NCI-H345 (cell line): Measurements from ENCODE around the gene CDCA4.
A peak's percentile ranks its signal among the peaks of the same experiment; 100 is the strongest.
"Not testable (repeated sequence)": the region's sequence is repeated elsewhere in the genome, so short reads cannot be mapped to it uniquely, and the experiment has no call there.

ENCODE experiments used
- DNase-seq: peaks from one replicate; lab custom pipeline; 2025; lab: John Stamatoyannopoulos, UW

CDCA4 gene

DNA sequence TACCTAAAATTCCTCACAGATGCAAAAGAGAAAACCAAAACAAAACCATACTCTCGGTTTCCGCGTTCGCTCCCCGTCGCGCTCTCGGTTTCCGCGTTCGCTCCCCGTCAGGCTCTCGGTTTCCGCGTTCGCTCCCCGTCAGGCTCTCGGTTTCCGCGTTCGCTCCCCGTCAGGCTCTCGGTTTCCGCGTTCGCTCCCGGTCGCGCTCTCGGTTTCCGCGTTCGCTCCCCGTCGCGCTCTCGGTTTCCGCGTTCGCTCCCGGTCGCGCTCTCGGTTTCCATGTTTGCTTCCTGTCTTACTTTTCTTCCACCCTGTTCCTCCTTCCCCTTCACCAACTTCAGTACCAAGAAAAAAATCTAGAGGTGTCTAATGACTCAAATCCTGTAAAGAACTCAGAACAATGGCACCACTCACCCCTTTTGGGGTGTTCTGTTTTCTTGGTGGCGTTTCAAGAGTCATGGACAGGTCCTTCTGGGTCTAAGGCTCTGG lies 12.6 kb upstream of the CDCA4 start:
- DNase-seq: not testable (repeated sequence)

- not testable (repeated sequence) for DNase-seq
These were observed 11.6 kb upstream of the CDCA4 start for GRCh38 chr14:105032451-105032901.

- DNase-seq: no peak
These were observed 10.0 kb upstream of the CDCA4 start for GRCh38 chr14:105030836-105031396.

DNA sequence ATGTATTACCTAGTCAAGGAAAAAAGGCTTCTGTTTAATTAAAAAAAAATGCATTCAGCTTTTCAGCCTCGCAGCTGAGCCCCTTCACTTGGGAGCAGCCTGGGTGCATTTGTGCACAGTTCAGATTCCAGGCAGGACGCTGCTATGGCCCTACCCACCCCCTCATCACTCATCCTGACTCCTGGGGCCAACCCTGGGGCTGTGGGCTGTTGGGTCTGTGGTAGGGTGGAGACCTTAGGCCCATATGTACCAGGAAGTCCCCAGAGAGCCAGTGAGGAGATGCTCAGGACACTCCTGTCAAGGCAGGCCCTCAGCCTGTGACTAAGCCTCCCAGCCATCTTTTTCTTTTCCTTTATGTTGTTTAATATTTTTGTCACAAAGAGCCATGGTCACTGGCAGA lies 9.3 kb upstream of the CDCA4 start:
- no peak for DNase-seq

DNA sequence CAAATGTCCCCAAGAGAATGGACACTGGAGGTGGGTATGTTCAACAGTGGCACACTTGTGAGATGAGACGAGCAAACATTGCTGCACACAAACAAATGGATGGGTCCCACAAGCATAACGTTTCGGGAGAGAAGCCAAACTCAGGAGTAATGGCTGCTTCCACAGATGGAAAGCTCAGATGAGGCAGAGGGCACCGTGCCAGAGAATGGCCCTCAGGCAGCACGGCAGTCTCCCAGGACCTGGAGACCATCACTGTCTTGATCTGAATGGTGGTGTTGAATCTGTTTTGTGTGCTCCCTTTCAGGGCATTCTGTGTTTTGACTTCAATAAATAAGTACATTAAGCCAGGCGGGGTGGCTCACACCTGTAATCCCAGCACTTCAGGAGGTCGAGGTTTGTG lies 8.5 kb upstream of the CDCA4 start:
- no peak for DNase-seq

DNA sequence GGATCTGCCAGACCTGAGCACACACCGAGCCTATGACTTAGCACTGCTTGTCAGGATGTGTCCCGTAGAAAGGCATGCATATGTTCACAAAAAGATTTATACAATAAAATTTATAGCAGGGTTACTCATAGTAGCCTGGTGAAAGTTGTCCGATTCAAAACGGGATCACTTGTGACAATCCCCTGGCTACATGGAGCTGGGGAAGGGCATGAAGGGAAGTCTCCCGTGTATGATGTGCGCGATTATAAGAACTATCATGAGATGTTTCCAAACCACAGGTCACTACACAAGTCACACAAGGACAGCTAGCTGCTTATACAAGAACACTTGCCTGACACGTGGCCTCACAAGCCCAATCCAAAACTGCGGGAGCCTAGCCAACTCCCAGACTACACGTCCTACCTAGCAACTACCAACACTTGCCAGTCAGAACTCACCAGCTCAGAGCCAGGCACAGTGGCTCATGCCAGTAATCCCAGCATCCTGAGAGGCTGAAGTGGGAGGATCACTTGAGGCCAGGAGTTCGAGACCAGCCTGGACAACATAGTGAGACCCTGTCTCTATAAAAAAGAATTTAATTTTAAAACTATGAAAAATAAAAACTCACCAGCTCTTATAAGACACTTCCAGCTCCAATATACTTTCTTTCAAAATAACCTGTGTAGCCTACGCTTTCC lies 7.5 kb upstream of the CDCA4 start:
- DNase-seq: no peak

DNA sequence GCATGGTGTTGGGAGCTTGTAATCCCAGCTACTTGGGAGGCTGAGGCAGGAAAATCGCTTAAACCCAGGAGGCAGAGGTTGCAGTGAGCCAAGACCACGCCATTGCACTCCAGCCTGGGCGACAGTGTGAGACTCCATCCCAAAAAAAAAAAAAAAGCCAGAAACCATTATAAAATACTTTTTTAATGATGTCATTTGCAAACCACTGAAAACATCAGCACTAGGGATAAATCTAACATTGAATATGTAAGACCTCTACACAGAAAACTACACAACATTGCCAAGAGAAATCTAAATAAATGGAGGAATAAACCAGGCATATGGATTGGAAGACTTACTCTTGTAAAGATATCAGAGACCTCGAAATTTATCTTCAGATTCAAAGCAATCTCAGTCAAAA lies 6.8 kb upstream of the CDCA4 start:
- DNase-seq: not testable (repeated sequence)

GRCh38 chr14:105026802-105027563 lies 6.1 kb upstream of the CDCA4 start:
- no peak for DNase-seq

DNA sequence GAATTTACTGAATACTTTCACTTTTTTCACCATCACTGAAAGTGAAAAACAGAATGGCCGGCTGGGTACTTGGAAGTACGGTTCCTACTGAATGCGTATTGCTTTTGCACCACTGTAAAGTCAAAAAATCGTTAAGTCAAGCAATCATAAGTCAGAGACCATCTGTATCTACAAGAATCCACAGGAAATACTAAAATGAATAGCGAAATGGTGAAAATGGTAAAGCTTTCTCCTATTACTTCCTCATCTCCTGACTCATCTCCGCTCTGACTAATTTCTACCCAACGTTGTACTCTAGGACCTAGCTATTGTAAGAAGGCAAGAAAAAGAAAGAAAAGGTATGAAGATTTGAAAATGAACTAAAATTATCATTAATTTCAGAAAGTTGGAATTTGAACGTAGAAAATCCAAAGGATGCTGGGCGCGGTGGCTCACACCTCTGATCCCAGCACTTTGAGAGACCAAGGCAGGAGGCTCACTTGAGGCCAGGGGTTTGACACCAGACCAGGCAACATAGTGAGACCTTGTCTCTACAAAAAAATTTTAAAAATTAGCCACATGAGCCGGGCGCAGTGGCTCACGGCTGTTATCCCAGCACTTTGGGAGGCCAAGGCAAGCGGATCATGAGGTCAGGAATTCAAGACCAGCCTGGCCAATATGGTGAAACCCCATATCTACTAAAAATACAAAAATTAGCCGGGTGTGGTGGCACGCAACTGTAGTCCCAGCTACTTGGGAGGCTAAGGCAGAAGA lies 5.3 kb upstream of the CDCA4 start:
- no peak for DNase-seq

- DNase-seq: no peak
These were observed 4.5 kb upstream of the CDCA4 start for GRCh38 chr14:105025429-105025828.

- DNase-seq: no peak
These were observed 3.1 kb upstream of the CDCA4 start for GRCh38 chr14:105023791-105024480.

DNA sequence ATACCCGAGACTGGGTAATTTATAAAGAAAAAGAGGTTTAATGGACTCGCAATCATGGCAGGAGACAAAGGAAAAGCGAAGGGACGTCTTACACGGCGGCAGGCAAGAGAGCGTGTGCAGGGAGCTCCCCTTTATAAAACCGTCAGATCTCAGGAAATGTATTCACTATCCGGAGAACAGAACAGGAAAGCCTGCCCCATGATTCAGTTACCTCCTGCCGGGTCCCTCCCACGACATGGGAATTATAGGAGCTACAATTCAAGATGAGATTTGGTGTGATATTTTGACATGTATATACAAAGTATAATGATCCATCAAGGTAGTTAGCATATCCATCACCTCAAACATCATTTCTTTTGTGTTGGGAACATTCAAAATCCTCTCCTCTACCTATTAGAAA lies 2.3 kb upstream of the CDCA4 start:
- no peak for DNase-seq

DNA sequence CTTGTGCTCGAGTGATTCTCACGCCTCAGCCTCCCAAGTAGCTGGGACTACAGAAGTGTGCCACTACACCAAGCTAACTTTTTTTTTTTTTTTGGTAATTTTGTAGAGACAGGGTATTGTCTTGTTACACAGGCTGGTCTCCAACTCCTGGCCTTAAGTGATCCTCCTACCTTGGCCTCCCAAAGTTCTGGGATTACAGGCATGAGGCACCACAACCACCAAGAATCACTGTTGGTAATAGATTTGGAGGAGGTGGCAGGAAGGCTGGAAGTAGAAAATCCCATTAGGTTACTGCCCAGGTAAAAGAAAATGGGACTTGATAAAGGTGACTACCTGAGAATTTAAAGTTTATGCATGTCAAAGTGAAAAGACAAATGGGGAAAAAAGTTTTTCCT lies 1.4 kb upstream of the CDCA4 start:
- DNase-seq: no peak

DNA sequence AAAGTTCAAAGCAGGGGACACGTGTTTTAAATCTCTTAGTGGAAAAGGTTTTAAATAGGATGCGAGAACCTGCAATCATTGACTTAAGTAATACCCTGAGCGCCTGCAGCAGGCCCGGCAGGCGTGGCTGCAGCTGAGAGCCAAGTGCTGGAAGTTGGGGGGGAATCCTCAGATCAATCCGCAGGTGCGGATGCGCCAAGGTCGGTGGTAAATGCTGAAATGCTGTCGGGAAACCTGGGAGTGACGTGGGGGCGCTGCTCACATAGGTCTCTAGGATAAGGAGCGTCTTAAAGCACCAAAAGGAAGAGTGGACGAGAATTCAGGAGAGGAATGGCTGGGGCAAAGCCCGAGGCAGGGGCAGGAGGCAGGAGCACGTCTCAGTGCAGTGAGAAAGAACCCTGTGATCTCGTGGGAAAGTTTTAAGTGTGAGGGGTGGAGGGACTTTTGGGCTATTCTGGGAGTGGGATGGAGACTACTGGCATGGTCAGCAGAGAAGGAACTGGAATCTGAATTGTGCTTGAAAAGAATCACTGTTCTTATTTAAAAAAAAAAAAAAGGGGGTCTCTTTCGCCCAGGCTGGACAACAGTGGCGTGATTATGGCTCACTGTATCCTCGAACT lies 883 bp upstream of the CDCA4 start:
- DNase-seq: peak; percentile 47

DNA sequence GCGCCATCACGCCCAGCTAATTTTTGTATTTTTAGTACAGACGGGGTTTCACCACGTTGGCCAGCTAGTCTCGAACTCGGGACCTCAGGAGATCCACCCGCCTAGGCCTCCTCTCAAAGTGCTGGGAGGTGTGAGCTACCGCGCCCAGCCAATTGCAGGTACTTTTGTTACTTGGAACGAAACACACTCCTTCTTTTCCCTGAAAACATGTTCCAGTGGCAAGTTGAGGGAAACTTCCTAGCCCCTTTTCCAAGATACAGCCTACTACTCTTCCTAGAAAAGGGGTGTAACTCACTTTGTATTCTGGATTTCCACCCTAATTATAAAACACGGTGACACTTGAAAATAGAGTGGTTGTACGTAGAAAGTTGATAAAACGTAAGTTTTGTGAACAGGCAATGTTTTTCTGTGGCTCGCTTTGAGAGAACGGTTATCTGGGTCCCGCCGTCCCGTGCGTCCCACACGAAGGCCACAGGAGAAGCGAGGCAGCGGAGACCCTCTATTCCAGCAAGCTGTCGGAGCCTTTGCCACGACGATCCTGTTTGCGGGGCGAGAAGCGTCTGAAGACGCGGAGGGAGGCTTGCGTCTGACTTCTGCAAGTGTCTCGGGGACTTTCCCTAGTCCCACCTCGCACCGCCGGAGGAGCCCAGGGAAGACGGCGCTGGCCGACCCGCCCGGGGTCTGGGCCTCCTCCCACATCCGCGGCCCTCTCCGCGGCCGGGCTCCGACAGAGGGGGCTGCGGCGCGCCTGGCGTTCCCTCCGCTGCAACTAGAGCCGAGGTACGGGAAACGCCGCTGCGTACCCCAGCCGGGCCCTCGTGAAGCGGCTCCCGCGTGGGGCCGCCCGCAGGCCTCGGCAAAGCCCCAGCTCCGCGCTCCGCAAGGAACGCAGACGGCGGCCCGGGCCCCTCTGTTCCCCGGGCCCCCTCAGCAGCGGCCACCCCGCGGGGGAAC lies 745 bp downstream of the CDCA4 start:
- no peak for DNase-seq

DNA sequence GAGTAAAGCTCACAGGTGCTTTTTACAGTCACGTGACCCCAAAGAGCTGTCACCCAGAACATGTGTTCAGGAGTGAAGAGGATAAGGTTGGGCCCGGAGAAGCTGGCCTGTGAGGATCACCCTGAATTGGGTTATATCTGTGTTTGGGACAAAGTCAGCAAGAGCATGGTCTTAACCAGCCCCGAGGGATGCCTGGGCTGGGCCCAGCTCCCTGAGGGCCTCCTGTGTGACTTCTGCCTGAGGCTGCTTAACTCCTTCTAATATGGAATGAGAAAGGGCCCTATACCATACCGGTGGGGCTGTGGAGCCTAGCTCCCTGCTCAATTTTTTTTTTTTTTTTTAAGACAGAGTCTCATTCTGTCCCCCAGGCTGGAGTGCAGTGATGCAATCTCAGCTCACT lies 2.5 kb downstream of the CDCA4 start:
- DNase-seq: no peak

DNA sequence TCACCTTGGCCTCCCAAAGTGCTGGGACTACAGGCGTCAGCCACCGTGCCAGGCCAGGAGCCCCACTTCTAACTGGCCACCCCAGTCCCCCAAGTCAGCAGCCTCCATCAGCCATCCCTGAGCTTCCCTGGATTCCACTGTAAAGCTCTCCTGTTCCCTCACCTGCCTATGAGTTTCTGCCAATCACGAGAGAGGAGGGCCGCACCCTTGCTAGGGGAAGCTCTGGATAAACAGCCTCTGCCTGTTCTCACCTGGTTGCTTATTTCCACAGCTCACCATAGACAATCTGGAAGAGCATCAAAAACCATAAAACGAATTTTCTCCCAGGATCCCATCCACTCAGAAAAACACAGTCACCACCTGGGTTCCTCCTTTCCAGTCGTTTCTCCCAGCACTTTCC lies 5.0 kb downstream of the CDCA4 start:
- no peak for DNase-seq

- no peak for DNase-seq
These were observed 5.6 kb downstream of the CDCA4 start for GRCh38 chr14:105015242-105015641.

DNA sequence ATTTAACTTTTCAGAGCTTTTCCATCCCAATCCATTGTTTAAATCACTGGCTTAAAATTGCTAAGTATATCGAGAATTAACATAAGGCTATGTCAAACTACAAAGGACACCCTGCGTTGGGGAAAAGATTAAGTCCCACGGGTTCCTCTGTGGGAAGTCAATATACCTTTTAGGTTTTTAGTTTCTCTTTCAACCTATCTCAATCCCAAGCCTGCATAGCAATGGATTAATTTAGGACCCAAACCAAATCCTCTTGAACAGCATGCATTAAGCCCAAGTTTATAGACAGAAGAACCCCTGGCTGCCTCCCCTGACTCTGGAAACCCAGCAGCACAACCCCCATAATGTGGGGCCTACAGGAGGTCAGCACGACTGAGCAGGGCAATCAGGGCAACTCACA lies 6.3 kb downstream of the CDCA4 start:
- no peak for DNase-seq

GRCh38 chr14:105014032-105014431 lies 6.9 kb downstream of the CDCA4 start:
- DNase-seq: no peak
